H9 (cell line): Measurements from ENCODE around the gene FRMPD1. TPM values are rescaled to one million over a fixed set of nuclear protein-coding genes. Genes with fewer than 3 reads are reported as not detected.

Experiments
- DNase-seq: peaks from one replicate; pipeline ENCODE4 v3.0.0-alpha.2; 2017
- H2AFZ ChIP-seq: one replicate; pipeline ENCODE4 v1.6.1; 2013; ENCODE audit warnings: mild to moderate bottlenecking, low read length, control low read depth, moderate library complexity
- H2AK5ac ChIP-seq: 2 replicates; pipeline ENCODE4 v1.6.1; 2013; ENCODE audit warnings: low read length, control low read depth, mixed read lengths; ENCODE audit not compliant: insufficient read length
- H2BK120ac ChIP-seq: one replicate; pipeline ENCODE4 v1.6.1; 2013; ENCODE audit warnings: low read depth, mild to moderate bottlenecking, low read length, control low read depth, inconsistent platforms; ENCODE audit not compliant: poor library complexity, severe bottlenecking
- H2BK12ac ChIP-seq: 2 replicates; pipeline ENCODE4 v1.6.1; 2013; ENCODE audit warnings: low read length, control low read depth, mixed read lengths, low read depth; ENCODE audit not compliant: insufficient read length
- H2BK15ac ChIP-seq: 2 replicates; pipeline ENCODE4 v1.6.1; 2013; ENCODE audit warnings: low read depth, low read length, control low read depth
- H2BK20ac ChIP-seq: one replicate; pipeline ENCODE4 v1.6.1; 2013; ENCODE audit warnings: low read depth, mild to moderate bottlenecking, low read length, control low read depth, inconsistent platforms; ENCODE audit not compliant: poor library complexity, severe bottlenecking
- H2BK5ac ChIP-seq: 2 replicates; pipeline ENCODE4 v1.6.1; 2013; ENCODE audit warnings: low read length, control low read depth, mixed read lengths; ENCODE audit not compliant: insufficient read length
- H3K14ac ChIP-seq: 2 replicates; pipeline ENCODE4 v1.6.1; 2013; ENCODE audit warnings: low read length, control low read depth; ENCODE audit not compliant: insufficient read depth
- H3K18ac ChIP-seq: 2 replicates; pipeline ENCODE4 v1.6.1; 2013; ENCODE audit warnings: low read depth, mild to moderate bottlenecking, mixed read lengths, low read length, control low read depth; ENCODE audit not compliant: insufficient read length
- H3K23ac ChIP-seq: 2 replicates; pipeline ENCODE4 v1.6.1; 2013; ENCODE audit warnings: low read length, control low read depth, mixed read lengths, low read depth; ENCODE audit not compliant: insufficient read length
- H3K23me2 ChIP-seq: 2 replicates; pipeline ENCODE4 v1.6.1; 2013; ENCODE audit warnings: low read depth, mild to moderate bottlenecking, mixed read lengths, low read length, control low read depth; ENCODE audit not compliant: insufficient read length, poor library complexity, severe bottlenecking
- H3K27ac ChIP-seq: 2 replicates; pipeline ENCODE4 v1.5.1; 2013; ENCODE audit warnings: low read length, control low read depth, mixed read lengths, low read depth; ENCODE audit not compliant: insufficient read length
- H3K27me3 ChIP-seq: 2 replicates; pipeline ENCODE4 v1.6.1; 2013; ENCODE audit warnings: low read length, control low read depth, inconsistent platforms; ENCODE audit not compliant: insufficient read depth
- H3K4ac ChIP-seq: 2 replicates; pipeline ENCODE4 v1.6.1; 2013; ENCODE audit warnings: low read depth, mild to moderate bottlenecking, control low read depth, inconsistent platforms, low read length, moderate library complexity
- H3K4me1 ChIP-seq: 2 replicates; pipeline ENCODE4 v1.6.1; 2013; ENCODE audit warnings: low read length, control low read depth, inconsistent platforms; ENCODE audit not compliant: insufficient read depth
- H3K4me2 ChIP-seq: 2 replicates; pipeline ENCODE4 v1.6.1; 2013; ENCODE audit warnings: low read length, control low read depth, mixed read lengths; ENCODE audit not compliant: insufficient read length, insufficient read depth
- H3K56ac ChIP-seq: 2 replicates; pipeline ENCODE4 v1.6.1; 2013; ENCODE audit warnings: low read depth, mild to moderate bottlenecking, mixed read lengths, low read length, control low read depth; ENCODE audit not compliant: insufficient read length
- H3K79me1 ChIP-seq: 2 replicates; pipeline ENCODE4 v1.6.1; 2013; ENCODE audit warnings: low read depth, mild to moderate bottlenecking, moderate library complexity, low read length, control low read depth, inconsistent platforms; ENCODE audit not compliant: insufficient read depth, poor library complexity, severe bottlenecking
- H3K79me2 ChIP-seq: 2 replicates; pipeline ENCODE4 v1.6.1; 2013; ENCODE audit warnings: low read length, control low read depth, inconsistent platforms; ENCODE audit not compliant: insufficient read depth
- H3K9ac ChIP-seq: 2 replicates; pipeline ENCODE4 v1.6.1; 2013; ENCODE audit warnings: low read length, control low read depth, mixed read lengths; ENCODE audit not compliant: insufficient read length; ENCODE audit errors: extremely low read depth
- H3K9me3 ChIP-seq: one replicate; pipeline ENCODE4 v1.6.1; 2013; ENCODE audit warnings: low read depth, low read length, inconsistent platforms; ENCODE audit not compliant: control insufficient read depth
- H3T11ph ChIP-seq: one replicate; pipeline ENCODE4 v1.6.1; 2013; ENCODE audit warnings: mild to moderate bottlenecking, low read length, control low read depth, inconsistent platforms
- H4K20me1 ChIP-seq: one replicate; pipeline ENCODE4 v1.6.1; 2013; ENCODE audit not compliant: control insufficient read depth, insufficient read length, insufficient read depth
- H4K5ac ChIP-seq: 2 replicates; pipeline ENCODE4 v1.6.1; 2013; ENCODE audit warnings: low read depth, mild to moderate bottlenecking, mixed read lengths, low read length, control low read depth; ENCODE audit not compliant: insufficient read length
- H4K8ac ChIP-seq: replicated peaks from 2 replicates; pipeline ENCODE4 v1.6.1; 2013; ENCODE audit warnings: low read length, control low read depth, mixed read lengths, low read depth; ENCODE audit not compliant: insufficient read length
- H4K91ac ChIP-seq: 2 replicates; pipeline ENCODE4 v1.6.1; 2013; ENCODE audit warnings: low read depth, mild to moderate bottlenecking, moderate library complexity, mixed read lengths, low read length, control low read depth; ENCODE audit not compliant: insufficient read length
- H3K27ac Mint-ChIP-seq, 3 experiments: 2 replicates in 2 of 3; 3 replicates in 1 of 3; pipeline ENCODE4 v1.8.0; 2020 to 2021; ENCODE audit warnings: mixed read lengths in 3 of 3, mild to moderate bottlenecking in 1 of 3, moderate library complexity in 1 of 3
- H3K27me3 Mint-ChIP-seq: 2 replicates; pipeline ENCODE4 v1.8.0; 2021; ENCODE audit warnings: low read depth, mild to moderate bottlenecking, moderate library complexity, mixed read lengths
- H3K36me3 Mint-ChIP-seq, 3 experiments: 2 replicates in 2 of 3; 3 replicates in 1 of 3; pipeline ENCODE4 v1.8.0; 2020 to 2021; ENCODE audit warnings: low read depth in 3 of 3, mixed read lengths in 3 of 3; ENCODE audit not compliant: insufficient read depth in 1 of 3
- H3K4me1 Mint-ChIP-seq, 2 experiments: 2 replicates each; pipeline ENCODE4 v1.8.0; 2020; ENCODE audit warnings: mixed read lengths in 2 of 2
- H3K4me3 Mint-ChIP-seq, 2 experiments: 2 replicates in 1 of 2; 3 replicates in 1 of 2; pipeline ENCODE4 v1.8.0; 2020 to 2021; ENCODE audit warnings: mild to moderate bottlenecking in 2 of 2, mixed read lengths in 2 of 2, moderate library complexity in 1 of 2
- H3K9me3 Mint-ChIP-seq, 2 experiments: 2 replicates in 1 of 2; 3 replicates in 1 of 2; pipeline ENCODE4 v1.8.0; 2020; ENCODE audit warnings: mild to moderate bottlenecking in 2 of 2, mixed read lengths in 2 of 2, moderate library complexity in 1 of 2
- CTCF ChIP-seq: fragments of 200-600 bp; sonication (generic); conservative IDR thresholded peaks from 3 replicates; pipeline ENCODE4 v1.8.0; 2021; ENCODE audit warnings: antibody characterized with exemption, mild to moderate bottlenecking
- WGBS: extraction: QIAGEN DNeasy Blood & Tissue Kit; methylation state at CpG from one replicate; pipeline ENCODE4 v1.1.7; 2013; ENCODE audit warnings: missing lambda C conversion rate, low lambda C conversion rate, mixed read lengths; ENCODE audit not compliant: insufficient read length; ENCODE audit errors: extremely low coverage; 5-methylcytosine and 5-hydroxymethylcytosine counted together
- total RNA-seq: library from RNA; stranded (reverse); gene quantifications from 2 replicates; pipeline ENCODE4 v1.2.1, GENCODE V29; 2021

The FRMPD1 gene
- total RNA-seq, 1 experiment from 2014 or later = 0.04 TPM

- Histone ChIP-seq H3K23ac (no peak overlapping the region), H4K8ac (no peak overlapping the region), H2BK20ac (no peak overlapping the region), H3K27me3 (no peaks in the 10 kb centered on the region), H3K4ac (no peak overlapping the region), H3T11ph (no peak overlapping the region), H3K18ac (no peak overlapping the region), H2AK5ac (no peak overlapping the region), H3K4me1 (no peaks in the 10 kb centered on the region), H2BK15ac (no peak overlapping the region), H4K91ac (no peak overlapping the region), H2BK5ac (no peak overlapping the region), H3K79me1 (no peaks in the 10 kb centered on the region), H2AFZ (no peak overlapping the region), H3K56ac (no peak overlapping the region), H3K9ac (no peak overlapping the region), H3K14ac (no peak overlapping the region), H3K27ac (no peak overlapping the region), H2BK120ac (no peak overlapping the region), H3K79me2 (no peaks in the 10 kb centered on the region), H3K4me2 (no peak overlapping the region), H4K5ac (no peak overlapping the region), H3K23me2 (no peaks in the 10 kb centered on the region), H2BK12ac (no peak overlapping the region), H4K20me1 (no peaks in the 10 kb centered on the region), H3K9me3 (no peaks in the 10 kb centered on the region)
- no peak for TF ChIP-seq CTCF
- Mint-ChIP-seq H3K4me3 (no peak overlapping the region), H3K9me3 (peaks cover 3 to 4% of the 10 kb centered on the region in 2 experiments; a peak in 2 of 5 replicates), H3K27ac (no peak overlapping the region), H3K4me1 (no peaks in the 10 kb centered on the region), H3K27me3 (no peaks in the 10 kb centered on the region), H3K36me3 (peaks cover 6 to 15% (median 12%) of the 10 kb centered on the region in 3 experiments; a peak in 6 of 7 replicates)
- WGBS = no CpG with 5 or more reads among the region's 7 CpGs
- no peak for DNase-seq
These were observed 109.8 kb downstream of the FRMPD1 start for GRCh38 chr9:37760416-37761161.
